Suprapubic skin (tissue), 3 donors: Measurements from ENCODE around the gene TRMT112.

ENCODE experiments used
- CTCF ChIP-seq, 2 donors: fragments of 200-600 bp in 1 of 2; fragments of 450-650 bp in 1 of 2; sonication (generic) in 1 of 2; IDR thresholded peaks; one replicate each; pipeline ENCODE4 v1.5.1; 2016 to 2019; ENCODE audit warnings: antibody characterized with exemption in 2 of 2, mild to moderate bottlenecking in 1 of 2, moderate library complexity in 1 of 2
- POLR2AphosphoS5 ChIP-seq, 3 donors: sonication (generic); formaldehyde crosslinking; IDR thresholded peaks; one replicate each; pipeline ENCODE4 v1.6.1; 2017; ENCODE audit warnings: antibody characterized with exemption in 3 of 3

GRCh38 chr11:64312947-64313346 is 4.4 kb downstream of the TRMT112 start:
- TF ChIP-seq POLR2AphosphoS5 (IDR thresholded peaks at IDR 0.05), result no peak
- TF ChIP-seq CTCF (IDR thresholded peaks at IDR 0.05), result no peak
